ENCODE measurements around the gene ANXA4.

Gene ANXA4

GRCh38 chr2:69784228-69784627 is 42.3 kb downstream of the ANXA4 start:
- Histone ChIP-seq H3K27me3 (ENCODE audit: insufficient read depth, poor library complexity, severe bottlenecking) (no peaks in the 10 kb centered on the region), H3K4me3 (replicated peaks; ENCODE audit: insufficient read depth, low read length) (no peak overlapping the region), H3K27ac (replicated peaks) (no peak overlapping the region)
- DNase-seq (ENCODE audit: low read depth in 1 of 2, low spot score in 1 of 2) = no peak
- TF ChIP-seq GABPA (IDR thresholded peaks at IDR 0.05; ENCODE audit: low read depth) (no peak), SPI1 (IDR thresholded peaks at IDR 0.05; ENCODE audit: borderline replicate concordance, low read depth) (no peak), POLR2AphosphoS5 (IDR thresholded peaks at IDR 0.05; ENCODE audit: low read depth) (no peak)
- TF ChIP-seq, protein P1, sequence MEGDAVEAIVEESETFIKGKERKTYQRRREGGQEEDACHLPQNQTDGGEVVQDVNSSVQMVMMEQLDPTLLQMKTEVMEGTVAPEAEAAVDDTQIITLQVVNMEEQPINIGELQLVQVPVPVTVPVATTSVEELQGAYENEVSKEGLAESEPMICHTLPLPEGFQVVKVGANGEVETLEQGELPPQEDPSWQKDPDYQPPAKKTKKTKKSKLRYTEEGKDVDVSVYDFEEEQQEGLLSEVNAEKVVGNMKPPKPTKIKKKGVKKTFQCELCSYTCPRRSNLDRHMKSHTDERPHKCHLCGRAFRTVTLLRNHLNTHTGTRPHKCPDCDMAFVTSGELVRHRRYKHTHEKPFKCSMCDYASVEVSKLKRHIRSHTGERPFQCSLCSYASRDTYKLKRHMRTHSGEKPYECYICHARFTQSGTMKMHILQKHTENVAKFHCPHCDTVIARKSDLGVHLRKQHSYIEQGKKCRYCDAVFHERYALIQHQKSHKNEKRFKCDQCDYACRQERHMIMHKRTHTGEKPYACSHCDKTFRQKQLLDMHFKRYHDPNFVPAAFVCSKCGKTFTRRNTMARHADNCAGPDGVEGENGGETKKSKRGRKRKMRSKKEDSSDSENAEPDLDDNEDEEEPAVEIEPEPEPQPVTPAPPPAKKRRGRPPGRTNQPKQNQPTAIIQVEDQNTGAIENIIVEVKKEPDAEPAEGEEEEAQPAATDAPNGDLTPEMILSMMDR (IDR thresholded peaks at IDR 0.05; ENCODE audit: insufficient read depth, low read length) = no peak
- TF ChIP-seq, protein P2, sequence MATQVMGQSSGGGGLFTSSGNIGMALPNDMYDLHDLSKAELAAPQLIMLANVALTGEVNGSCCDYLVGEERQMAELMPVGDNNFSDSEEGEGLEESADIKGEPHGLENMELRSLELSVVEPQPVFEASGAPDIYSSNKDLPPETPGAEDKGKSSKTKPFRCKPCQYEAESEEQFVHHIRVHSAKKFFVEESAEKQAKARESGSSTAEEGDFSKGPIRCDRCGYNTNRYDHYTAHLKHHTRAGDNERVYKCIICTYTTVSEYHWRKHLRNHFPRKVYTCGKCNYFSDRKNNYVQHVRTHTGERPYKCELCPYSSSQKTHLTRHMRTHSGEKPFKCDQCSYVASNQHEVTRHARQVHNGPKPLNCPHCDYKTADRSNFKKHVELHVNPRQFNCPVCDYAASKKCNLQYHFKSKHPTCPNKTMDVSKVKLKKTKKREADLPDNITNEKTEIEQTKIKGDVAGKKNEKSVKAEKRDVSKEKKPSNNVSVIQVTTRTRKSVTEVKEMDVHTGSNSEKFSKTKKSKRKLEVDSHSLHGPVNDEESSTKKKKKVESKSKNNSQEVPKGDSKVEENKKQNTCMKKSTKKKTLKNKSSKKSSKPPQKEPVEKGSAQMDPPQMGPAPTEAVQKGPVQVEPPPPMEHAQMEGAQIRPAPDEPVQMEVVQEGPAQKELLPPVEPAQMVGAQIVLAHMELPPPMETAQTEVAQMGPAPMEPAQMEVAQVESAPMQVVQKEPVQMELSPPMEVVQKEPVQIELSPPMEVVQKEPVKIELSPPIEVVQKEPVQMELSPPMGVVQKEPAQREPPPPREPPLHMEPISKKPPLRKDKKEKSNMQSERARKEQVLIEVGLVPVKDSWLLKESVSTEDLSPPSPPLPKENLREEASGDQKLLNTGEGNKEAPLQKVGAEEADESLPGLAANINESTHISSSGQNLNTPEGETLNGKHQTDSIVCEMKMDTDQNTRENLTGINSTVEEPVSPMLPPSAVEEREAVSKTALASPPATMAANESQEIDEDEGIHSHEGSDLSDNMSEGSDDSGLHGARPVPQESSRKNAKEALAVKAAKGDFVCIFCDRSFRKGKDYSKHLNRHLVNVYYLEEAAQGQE (IDR thresholded peaks at IDR 0.05; ENCODE audit: insufficient replicate concordance, low read depth) = no peak

- no peak overlapping the region for H3K27ac ChIP-seq (replicated peaks)
These were observed 43.4 kb downstream of the ANXA4 start for GRCh38 chr2:69785358-69785757.

GRCh38 chr2:69786052-69786560 is 44.2 kb downstream of the ANXA4 start:
- Histone ChIP-seq H3K27me3 (ENCODE audit: insufficient read depth, poor library complexity, severe bottlenecking) (no peaks in the 10 kb centered on the region), H3K27ac (replicated peaks) (no peak overlapping the region), H3K4me3 (replicated peaks; ENCODE audit: insufficient read depth, low read length) (no peak overlapping the region)
- DNase-seq (ENCODE audit: low read depth in 1 of 2, low spot score in 1 of 2) = no peak
- TF ChIP-seq POLR2AphosphoS5 (IDR thresholded peaks at IDR 0.05; ENCODE audit: low read depth) (no peak), GABPA (IDR thresholded peaks at IDR 0.05; ENCODE audit: low read depth) (no peak), SPI1 (IDR thresholded peaks at IDR 0.05; ENCODE audit: borderline replicate concordance, low read depth) (no peak)
- TF ChIP-seq, protein P1 (IDR thresholded peaks at IDR 0.05; ENCODE audit: insufficient read depth, low read length) = no peak
- TF ChIP-seq, protein P2 (IDR thresholded peaks at IDR 0.05; ENCODE audit: insufficient replicate concordance, low read depth) = no peak

More at GRCh38 chr2:69785358-69785757, 43.4 kb downstream of the ANXA4 start:
- Histone ChIP-seq H3K27me3 (ENCODE audit: insufficient read depth, poor library complexity, severe bottlenecking) (no peaks in the 10 kb centered on the region), H3K4me3 (replicated peaks; ENCODE audit: insufficient read depth, low read length) (no peak overlapping the region)
- TF ChIP-seq, protein P1 (IDR thresholded peaks at IDR 0.05; ENCODE audit: insufficient read depth, low read length) = no peak
- TF ChIP-seq, protein P2 (IDR thresholded peaks at IDR 0.05; ENCODE audit: insufficient replicate concordance, low read depth) = no peak
- no peak for TF ChIP-seq POLR2AphosphoS5 (IDR thresholded peaks at IDR 0.05; ENCODE audit: low read depth)
- no peak for TF ChIP-seq SPI1 (IDR thresholded peaks at IDR 0.05; ENCODE audit: borderline replicate concordance, low read depth)
- TF ChIP-seq GABPA (IDR thresholded peaks at IDR 0.05; ENCODE audit: low read depth) = no peak
- no peak for DNase-seq (ENCODE audit: low read depth in 1 of 2, low spot score in 1 of 2)
